ENCODE results near the gene MEGF8. TPM values are rescaled to one million over a fixed set of nuclear protein-coding genes. Genes with fewer than 3 reads are reported as not detected.

MEGF8 gene
- total and polyA plus RNA-seq, 9 of the 15 experiments (the other 6 are each of a cell fraction or from before 2014, with no cell fraction given): 0.28 to 13.1 (median 3.0) TPM

DNA sequence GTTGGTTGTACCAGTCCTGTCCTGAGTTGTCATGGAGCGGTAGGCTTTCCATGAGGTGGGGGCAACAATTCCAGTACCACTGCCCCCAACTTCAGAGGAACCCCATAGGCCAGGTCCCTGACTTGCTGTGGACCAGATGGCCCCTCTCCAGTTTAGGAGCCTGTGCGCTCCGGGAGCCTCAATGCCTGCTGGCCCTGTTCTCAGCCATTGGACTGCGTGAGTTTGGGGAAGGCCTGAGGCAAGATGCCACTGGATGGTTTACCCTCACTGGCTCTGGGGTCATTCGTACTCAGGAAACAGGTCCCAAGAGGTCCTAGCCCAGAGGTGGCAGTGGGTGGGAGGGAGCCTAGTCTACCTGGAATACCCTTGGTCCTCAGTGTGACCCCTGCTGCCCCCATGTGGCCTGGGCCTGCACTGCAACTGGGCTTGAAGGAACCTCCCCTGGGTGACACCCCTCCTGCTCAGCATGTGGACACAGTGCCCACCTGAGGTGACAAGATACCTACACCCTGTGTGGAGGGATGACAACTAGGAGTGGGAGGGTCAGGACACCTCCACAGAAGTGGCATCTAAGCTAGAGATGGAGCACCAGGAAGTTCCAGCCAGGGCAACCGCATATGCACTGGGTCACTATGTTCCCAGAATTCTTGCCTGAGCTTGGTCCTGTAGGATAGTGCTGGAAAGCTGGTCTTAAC, 29.5 kb upstream of the MEGF8 start (continued):
- TF ChIP-seq, protein P1, sequence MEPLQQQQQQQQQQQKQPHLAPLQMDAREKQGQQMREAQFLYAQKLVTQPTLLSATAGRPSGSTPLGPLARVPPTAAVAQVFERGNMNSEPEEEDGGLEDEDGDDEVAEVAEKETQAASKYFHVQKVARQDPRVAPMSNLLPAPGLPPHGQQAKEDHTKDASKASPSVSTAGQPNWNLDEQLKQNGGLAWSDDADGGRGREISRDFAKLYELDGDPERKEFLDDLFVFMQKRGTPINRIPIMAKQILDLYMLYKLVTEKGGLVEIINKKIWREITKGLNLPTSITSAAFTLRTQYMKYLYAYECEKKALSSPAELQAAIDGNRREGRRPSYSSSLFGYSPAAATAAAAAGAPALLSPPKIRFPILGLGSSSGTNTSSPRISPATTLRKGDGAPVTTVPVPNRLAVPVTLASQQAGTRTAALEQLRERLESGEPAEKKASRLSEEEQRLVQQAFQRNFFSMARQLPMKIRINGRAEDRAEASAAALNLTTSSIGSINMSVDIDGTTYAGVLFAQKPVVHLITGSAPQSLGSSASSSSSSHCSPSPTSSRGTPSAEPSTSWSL (CRISPR knock-in tag; IDR thresholded peaks at IDR 0.05; ENCODE audit: borderline replicate concordance): no peak
- no peak for TF ChIP-seq TCF3 (CRISPR knock-in tag; IDR thresholded peaks at IDR 0.05)
- no peak for TF ChIP-seq PURB (CRISPR knock-in tag; IDR thresholded peaks at IDR 0.05; ENCODE audit: low read depth)
- no peak for TF ChIP-seq NELFE (IDR thresholded peaks at IDR 0.05; ENCODE audit: insufficient read depth, insufficient read length)
- no peak for TF ChIP-seq ZNF3 (CRISPR knock-in tag; IDR thresholded peaks at IDR 0.05)
- TF ChIP-seq NUFIP1 (IDR thresholded peaks at IDR 0.05; ENCODE audit: partially characterized antibody): peak; percentile 41
- TF ChIP-seq ASH1L (IDR thresholded peaks at IDR 0.05; ENCODE audit: borderline replicate concordance, low read depth, partially characterized antibody): no peak
- no peak for TF ChIP-seq ZNF584 (CRISPR knock-in tag; IDR thresholded peaks at IDR 0.05; ENCODE audit: low read depth)
- no peak for TF ChIP-seq ZNF699 (CRISPR knock-in tag; IDR thresholded peaks at IDR 0.05; ENCODE audit: insufficient replicate concordance)
- TF ChIP-seq, protein P2, sequence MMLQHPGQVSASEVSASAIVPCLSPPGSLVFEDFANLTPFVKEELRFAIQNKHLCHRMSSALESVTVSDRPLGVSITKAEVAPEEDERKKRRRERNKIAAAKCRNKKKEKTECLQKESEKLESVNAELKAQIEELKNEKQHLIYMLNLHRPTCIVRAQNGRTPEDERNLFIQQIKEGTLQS (IDR thresholded peaks at IDR 0.05): no peak
- TF ChIP-seq, protein P2 (CRISPR knock-in tag; conservative IDR thresholded peaks at IDR 0.05): no peak
- TF ChIP-seq, protein P3, sequence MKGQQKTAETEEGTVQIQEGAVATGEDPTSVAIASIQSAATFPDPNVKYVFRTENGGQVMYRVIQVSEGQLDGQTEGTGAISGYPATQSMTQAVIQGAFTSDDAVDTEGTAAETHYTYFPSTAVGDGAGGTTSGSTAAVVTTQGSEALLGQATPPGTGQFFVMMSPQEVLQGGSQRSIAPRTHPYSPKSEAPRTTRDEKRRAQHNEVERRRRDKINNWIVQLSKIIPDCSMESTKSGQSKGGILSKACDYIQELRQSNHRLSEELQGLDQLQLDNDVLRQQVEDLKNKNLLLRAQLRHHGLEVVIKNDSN (CRISPR knock-in tag; IDR thresholded peaks at IDR 0.05): no peak
- TF ChIP-seq, protein P4, sequence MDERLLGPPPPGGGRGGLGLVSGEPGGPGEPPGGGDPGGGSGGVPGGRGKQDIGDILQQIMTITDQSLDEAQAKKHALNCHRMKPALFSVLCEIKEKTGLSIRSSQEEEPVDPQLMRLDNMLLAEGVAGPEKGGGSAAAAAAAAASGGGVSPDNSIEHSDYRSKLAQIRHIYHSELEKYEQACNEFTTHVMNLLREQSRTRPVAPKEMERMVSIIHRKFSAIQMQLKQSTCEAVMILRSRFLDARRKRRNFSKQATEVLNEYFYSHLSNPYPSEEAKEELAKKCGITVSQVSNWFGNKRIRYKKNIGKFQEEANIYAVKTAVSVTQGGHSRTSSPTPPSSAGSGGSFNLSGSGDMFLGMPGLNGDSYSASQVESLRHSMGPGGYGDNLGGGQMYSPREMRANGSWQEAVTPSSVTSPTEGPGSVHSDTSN (CRISPR knock-in tag; IDR thresholded peaks at IDR 0.05; ENCODE audit: low read depth): no peak
- TF ChIP-seq, protein P4 (tag; conservative IDR thresholded peaks at IDR 0.05; ENCODE audit: low read depth): no peak
- TF ChIP-seq ZFP1 (CRISPR knock-in tag; IDR thresholded peaks at IDR 0.05): no peak
- TF ChIP-seq, protein P5, sequence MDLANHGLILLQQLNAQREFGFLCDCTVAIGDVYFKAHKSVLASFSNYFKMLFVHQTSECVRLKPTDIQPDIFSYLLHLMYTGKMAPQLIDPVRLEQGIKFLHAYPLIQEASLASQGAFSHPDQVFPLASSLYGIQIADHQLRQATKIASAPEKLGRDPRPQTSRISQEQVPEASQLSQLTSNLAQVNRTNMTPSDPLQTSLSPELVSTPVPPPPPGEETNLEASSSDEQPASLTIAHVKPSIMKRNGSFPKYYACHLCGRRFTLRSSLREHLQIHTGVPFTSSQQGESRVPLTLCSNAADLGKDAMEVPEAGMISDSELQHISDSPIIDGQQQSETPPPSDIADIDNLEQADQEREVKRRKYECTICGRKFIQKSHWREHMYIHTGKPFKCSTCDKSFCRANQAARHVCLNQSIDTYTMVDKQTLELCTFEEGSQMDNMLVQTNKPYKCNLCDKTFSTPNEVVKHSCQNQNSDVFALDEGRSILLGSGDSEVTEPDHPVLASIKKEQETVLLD (IDR thresholded peaks at IDR 0.05): peak; percentile 56; the same call in 1 of the 2 replicates
- no peak for TF ChIP-seq HNRNPK (IDR thresholded peaks at IDR 0.05; ENCODE audit: low read depth, low read length, poor library complexity, severe bottlenecking)
- no peak for TF ChIP-seq GTF2F1 (IDR thresholded peaks at IDR 0.05; ENCODE audit: low read depth, low read length)
- TF ChIP-seq CBX5 (IDR thresholded peaks at IDR 0.05; ENCODE audit: borderline replicate concordance, low read depth): no peak
- no peak for TF ChIP-seq ETV1 (tag; conservative IDR thresholded peaks at IDR 0.05; ENCODE audit: low read depth)
- TF ChIP-seq GABPB1 (CRISPR knock-in tag; IDR thresholded peaks at IDR 0.05): no peak; the same call in 1 of the 2 replicates

Measured in K562 (cell line).